HFF-Myc (cell line): ENCODE results near the gene TINAG.

Experiments used
- DNase-seq: peaks from one replicate; pipeline ENCODE4 v3.0.0-alpha.2; 2011; ENCODE audit warnings: low read depth; ENCODE audit errors: extremely low read depth
- H3K4me3 ChIP-seq: replicated peaks from 2 replicates; pipeline ENCODE4 v1.5.1; 2011; ENCODE audit warnings: low read depth, mild to moderate bottlenecking, control low read depth, low read length
- CTCF ChIP-seq: IDR thresholded peaks from 2 replicates; pipeline ENCODE4 v1.5.1; 2012; ENCODE audit warnings: mild to moderate bottlenecking, low read depth, low read length, control low read depth; ENCODE audit errors: missing control alignments

The TINAG gene

GRCh38 chr6:54335871-54336270 is 27.6 kb downstream of the TINAG start:
- DNase-seq: peak; percentile 91
- no peak overlapping the region for H3K4me3 ChIP-seq
- TF ChIP-seq CTCF: no peak

- no peak for DNase-seq
- no peak for TF ChIP-seq CTCF
- no peak overlapping the region for H3K4me3 ChIP-seq
These were observed 45.7 kb downstream of the TINAG start for GRCh38 chr6:54353975-54354374.

- no peak overlapping the region for H3K4me3 ChIP-seq
- no peak for DNase-seq
- TF ChIP-seq CTCF: no peak
These were observed 46.4 kb downstream of the TINAG start for GRCh38 chr6:54354608-54355007.

GRCh38 chr6:54357141-54357540 is 48.9 kb downstream of the TINAG start:
- TF ChIP-seq CTCF: no peak
- no peak for DNase-seq
- no peak overlapping the region for H3K4me3 ChIP-seq

- H3K4me3 ChIP-seq: no peak overlapping the region
- no peak for TF ChIP-seq CTCF
- no peak for DNase-seq
These were observed 52.9 kb downstream of the TINAG start for GRCh38 chr6:54361188-54361587.

GRCh38 chr6:54361734-54362133 is 53.5 kb downstream of the TINAG start:
- no peak for DNase-seq
- no peak for TF ChIP-seq CTCF
- H3K4me3 ChIP-seq: no peak overlapping the region

GRCh38 chr6:54366667-54367327 is 58.6 kb downstream of the TINAG start:
- peak; percentile 4 for DNase-seq
- TF ChIP-seq CTCF: no peak
- H3K4me3 ChIP-seq: no peak overlapping the region
